HepG2 (cell line): ENCODE measurements around the gene FXN. TPM values are rescaled to one million over a fixed set of nuclear protein-coding genes. Genes with fewer than 3 reads are reported as not detected.

Experiments
- CC2D1A ChIP-seq: sonication (generic); formaldehyde crosslinking; IDR thresholded peaks from 2 replicates; pipeline ENCODE4 v1.8.1; 2023; ENCODE audit warnings: mild to moderate bottlenecking, missing genetic modification reagents
- HNRNPUL1 ChIP-seq: fragments of 200-400 bp; formaldehyde crosslinking; IDR thresholded peaks from 2 replicates; pipeline ENCODE4 v1.6.1; 2017; ENCODE audit warnings: low read depth, mild to moderate bottlenecking, low read length, moderate library complexity
- KAT8 ChIP-seq: IDR thresholded peaks from 2 replicates; pipeline ENCODE4 v1.6.1; 2016; ENCODE audit warnings: missing genetic modification reagents, missing compliant biosample characterization
- MEF2D ChIP-seq: sonication (generic); formaldehyde crosslinking; IDR thresholded peaks from 2 replicates; pipeline ENCODE4 v1.5.1; 2020; ENCODE audit warnings: mild to moderate bottlenecking, missing genetic modification reagents
- PCBP1 ChIP-seq: fragments of 200-400 bp; formaldehyde crosslinking; IDR thresholded peaks from 2 replicates; pipeline ENCODE4 v1.6.1; 2017; ENCODE audit warnings: mild to moderate bottlenecking, low read depth, low read length, borderline replicate concordance
- PITX1 ChIP-seq: sonication (generic); formaldehyde crosslinking; IDR thresholded peaks from 2 replicates; pipeline ENCODE4 v1.5.1; 2020; ENCODE audit warnings: mild to moderate bottlenecking, missing genetic modification reagents
- POLR2G ChIP-seq: fragments of 200-400 bp; formaldehyde crosslinking; IDR thresholded peaks from 2 replicates; pipeline ENCODE4 v1.6.1; 2018; ENCODE audit warnings: mild to moderate bottlenecking, low read depth, low read length, moderate library complexity
- SOX5 ChIP-seq: IDR thresholded peaks from 2 replicates; pipeline ENCODE4 v1.6.1; 2016; ENCODE audit warnings: borderline replicate concordance
- ZC3H13 ChIP-seq: sonication (generic); formaldehyde crosslinking; IDR thresholded peaks from 2 replicates; pipeline ENCODE4 v1.8.1; 2023; ENCODE audit warnings: mild to moderate bottlenecking, missing genetic modification reagents, moderate library complexity
- ZFAT ChIP-seq: sonication (generic); formaldehyde crosslinking; conservative IDR thresholded peaks from 2 replicates; pipeline ENCODE4 v1.8.1; 2023; ENCODE audit warnings: missing genetic modification reagents, inconsistent platforms
- ZNF205 ChIP-seq: IDR thresholded peaks from 2 replicates; pipeline ENCODE4 v1.6.1; 2018; ENCODE audit warnings: missing biosample characterization, missing genetic modification reagents
- ZNF234 ChIP-seq: sonication (generic); formaldehyde crosslinking; conservative IDR thresholded peaks from 2 replicates; pipeline ENCODE4 v1.5.1; 2020; ENCODE audit warnings: mild to moderate bottlenecking, missing genetic modification reagents
- ZNF558 ChIP-seq: sonication (generic); formaldehyde crosslinking; IDR thresholded peaks from 2 replicates; pipeline ENCODE4 v1.9.0; 2022; ENCODE audit warnings: mild to moderate bottlenecking, missing genetic modification reagents, borderline replicate concordance
- ZNF713 ChIP-seq: sonication (generic); formaldehyde crosslinking; IDR thresholded peaks from 2 replicates; pipeline ENCODE4 v1.4.0; 2020; ENCODE audit warnings: mild to moderate bottlenecking, missing genetic modification reagents
- ZSCAN30 ChIP-seq: sonication (generic); formaldehyde crosslinking; IDR thresholded peaks from 2 replicates; pipeline ENCODE4 v1.5.0; 2020; ENCODE audit warnings: mild to moderate bottlenecking, missing genetic modification reagents
- polyA plus RNA-seq, 8 experiments: library from polyadenylated mRNA; depleted of rRNA in 3 of 8; stranded (reverse) in 7 of 8; unstranded in 1 of 8; fragments of >200 nt; fragmentation: Illumina TruSeq in 4 of 8; extraction: Trizol in 4 of 8; gene quantifications; 2 replicates each; pipeline versions ENCODE4 v1.2.1 to v1.2.3, GENCODE V29; 2011 to 2016; ENCODE audit warnings: low read depth in 4 of 8, missing spikeins in 1 of 8, mixed read lengths in 1 of 8; ENCODE audit not compliant: insufficient read depth in 1 of 8
- total RNA-seq, 5 experiments: library from RNA; depleted of rRNA; stranded (reverse); fragments of >200 nt; fragmentation: Illumina TruSeq; extraction: Trizol; gene quantifications; 2 replicates each; pipeline ENCODE4 v1.2.3, GENCODE V29; 2016; ENCODE audit warnings: low read depth in 1 of 5
- TF ChIP-seq, protein P1 (sequence below), 2 experiments: sonication (generic) in 1 of 2; formaldehyde crosslinking in 1 of 2; IDR thresholded peaks; 2 replicates each; pipeline versions ENCODE4 v1.4.0 to v1.6.1; 2018 to 2020; ENCODE audit warnings: missing genetic modification reagents in 2 of 2, borderline replicate concordance in 1 of 2, low read depth in 1 of 2, mild to moderate bottlenecking in 1 of 2, missing biosample characterization in 1 of 2
- TF ChIP-seq, protein P2 (sequence below): sonication (generic); formaldehyde crosslinking; IDR thresholded peaks from 2 replicates; pipeline ENCODE4 v1.5.1; 2020; ENCODE audit warnings: missing genetic modification reagents, mild to moderate bottlenecking, borderline replicate concordance
- TF ChIP-seq, protein P3 (sequence below): sonication (generic); formaldehyde crosslinking; IDR thresholded peaks from 2 replicates; pipeline ENCODE4 v1.8.0; 2022; ENCODE audit warnings: missing genetic modification reagents, mild to moderate bottlenecking, inconsistent platforms, borderline replicate concordance
- TF ChIP-seq, protein P4 (sequence below): sonication (generic); formaldehyde crosslinking; IDR thresholded peaks from 2 replicates; pipeline ENCODE4 v1.8.1; 2023; ENCODE audit warnings: mild to moderate bottlenecking, moderate library complexity, missing genetic modification reagents
- TF ChIP-seq, protein P5 (sequence below), 2 experiments: fragments of 450-650 bp in 1 of 2; sonication (generic) in 1 of 2; formaldehyde crosslinking; IDR thresholded peaks; 2 replicates each; pipeline versions ENCODE4 v1.5.0 to v1.8.0; 2020 to 2022; ENCODE audit warnings: mild to moderate bottlenecking in 1 of 2, missing genetic modification reagents in 1 of 2
- TF ChIP-seq, protein P6 (sequence below): sonication (generic); formaldehyde crosslinking; conservative IDR thresholded peaks from 2 replicates; pipeline ENCODE4 v1.8.1; 2023; ENCODE audit warnings: missing genetic modification reagents

Gene FXN
- total and polyA plus RNA-seq, 2 of the 13 experiments (the other 11 are each of a cell fraction or from before 2014, with no cell fraction given), result 24.1 to 26.0 TPM

DNA sequence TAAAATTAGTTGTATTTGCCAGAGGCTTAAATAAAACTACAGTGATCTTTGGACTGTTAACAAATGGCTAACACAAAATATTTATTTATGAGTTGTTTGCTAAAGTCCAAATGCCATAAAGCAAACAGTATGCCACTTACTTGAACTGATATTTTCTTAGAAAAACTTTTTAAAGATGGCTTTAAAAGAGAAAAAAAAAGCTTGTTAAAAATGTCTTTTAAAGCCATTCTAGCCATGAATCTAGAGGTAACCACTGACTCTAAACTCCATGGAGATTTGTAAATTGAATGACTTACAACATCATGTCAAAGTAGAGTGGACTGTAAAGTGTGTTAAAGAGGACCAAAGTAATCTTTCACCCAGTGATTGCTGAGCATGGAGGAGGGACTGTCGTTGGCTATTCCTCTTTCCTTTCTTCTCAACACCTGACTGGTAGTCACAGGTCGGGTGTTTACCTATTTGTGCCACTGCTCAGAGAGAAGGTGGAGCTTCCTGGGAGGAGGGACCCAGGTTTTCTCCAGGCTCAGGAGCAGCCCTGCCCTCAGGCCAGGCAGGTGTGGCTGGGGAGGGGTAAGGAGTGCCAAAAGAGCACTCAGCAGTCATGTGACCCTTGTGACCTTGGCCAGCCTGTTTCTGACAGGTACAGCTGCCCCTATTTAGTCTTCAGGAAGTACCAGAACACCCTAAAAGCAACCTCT lies 69.4 kb downstream of the FXN start (continued):
- TF ChIP-seq, protein P1, sequence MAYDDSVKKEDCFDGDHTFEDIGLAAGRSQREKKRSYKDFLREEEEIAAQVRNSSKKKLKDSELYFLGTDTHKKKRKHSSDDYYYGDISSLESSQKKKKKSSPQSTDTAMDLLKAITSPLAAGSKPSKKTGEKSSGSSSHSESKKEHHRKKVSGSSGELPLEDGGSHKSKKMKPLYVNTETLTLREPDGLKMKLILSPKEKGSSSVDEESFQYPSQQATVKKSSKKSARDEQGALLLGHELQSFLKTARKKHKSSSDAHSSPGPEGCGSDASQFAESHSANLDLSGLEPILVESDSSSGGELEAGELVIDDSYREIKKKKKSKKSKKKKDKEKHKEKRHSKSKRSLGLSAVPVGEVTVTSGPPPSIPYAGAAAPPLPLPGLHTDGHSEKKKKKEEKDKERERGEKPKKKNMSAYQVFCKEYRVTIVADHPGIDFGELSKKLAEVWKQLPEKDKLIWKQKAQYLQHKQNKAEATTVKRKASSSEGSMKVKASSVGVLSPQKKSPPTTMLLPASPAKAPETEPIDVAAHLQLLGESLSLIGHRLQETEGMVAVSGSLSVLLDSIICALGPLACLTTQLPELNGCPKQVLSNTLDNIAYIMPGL (CRISPR knock-in tag; IDR thresholded peaks at IDR 0.05; ENCODE audit: borderline replicate concordance in 1 of 2, low read depth in 1 of 2), result no peak
- TF ChIP-seq SOX5 (CRISPR knock-in tag), result peak; percentile 40; the same call in 1 of the 2 replicates
- TF ChIP-seq ZSCAN30, result no peak
- no peak for TF ChIP-seq ZNF558
- TF ChIP-seq ZFAT (CRISPR knock-in tag), result no peak
- TF ChIP-seq, protein P2, sequence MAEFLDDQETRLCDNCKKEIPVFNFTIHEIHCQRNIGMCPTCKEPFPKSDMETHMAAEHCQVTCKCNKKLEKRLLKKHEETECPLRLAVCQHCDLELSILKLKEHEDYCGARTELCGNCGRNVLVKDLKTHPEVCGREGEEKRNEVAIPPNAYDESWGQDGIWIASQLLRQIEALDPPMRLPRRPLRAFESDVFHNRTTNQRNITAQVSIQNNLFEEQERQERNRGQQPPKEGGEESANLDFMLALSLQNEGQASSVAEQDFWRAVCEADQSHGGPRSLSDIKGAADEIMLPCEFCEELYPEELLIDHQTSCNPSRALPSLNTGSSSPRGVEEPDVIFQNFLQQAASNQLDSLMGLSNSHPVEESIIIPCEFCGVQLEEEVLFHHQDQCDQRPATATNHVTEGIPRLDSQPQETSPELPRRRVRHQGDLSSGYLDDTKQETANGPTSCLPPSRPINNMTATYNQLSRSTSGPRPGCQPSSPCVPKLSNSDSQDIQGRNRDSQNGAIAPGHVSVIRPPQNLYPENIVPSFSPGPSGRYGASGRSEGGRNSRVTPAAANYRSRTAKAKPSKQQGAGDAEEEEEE (CRISPR knock-in tag), result no peak
- no peak for TF ChIP-seq ZNF713 (CRISPR knock-in tag)
- TF ChIP-seq ZC3H13 (CRISPR knock-in tag), result no peak
- TF ChIP-seq ZNF234, result no peak
- TF ChIP-seq CC2D1A, result no peak
- no peak for TF ChIP-seq KAT8
- TF ChIP-seq, protein P3, sequence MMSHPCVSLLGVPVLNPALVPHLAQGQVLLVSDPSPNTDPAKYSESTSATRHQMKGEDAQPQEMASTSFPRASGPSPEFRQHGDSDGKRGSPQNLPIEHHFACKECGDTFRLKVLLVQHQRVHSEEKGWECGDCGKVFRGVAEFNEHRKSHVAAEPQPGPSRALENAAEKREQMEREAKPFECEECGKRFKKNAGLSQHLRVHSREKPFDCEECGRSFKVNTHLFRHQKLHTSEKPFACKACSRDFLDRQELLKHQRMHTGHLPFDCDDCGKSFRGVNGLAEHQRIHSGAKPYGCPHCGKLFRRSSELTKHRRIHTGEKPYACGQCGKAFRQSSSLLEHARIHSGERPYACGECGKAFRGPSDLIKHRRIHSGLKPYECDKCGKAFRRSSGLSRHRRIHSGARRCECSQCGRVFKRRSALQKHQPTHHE, result no peak
- TF ChIP-seq MEF2D, result peak; percentile 73
- TF ChIP-seq, protein P4, sequence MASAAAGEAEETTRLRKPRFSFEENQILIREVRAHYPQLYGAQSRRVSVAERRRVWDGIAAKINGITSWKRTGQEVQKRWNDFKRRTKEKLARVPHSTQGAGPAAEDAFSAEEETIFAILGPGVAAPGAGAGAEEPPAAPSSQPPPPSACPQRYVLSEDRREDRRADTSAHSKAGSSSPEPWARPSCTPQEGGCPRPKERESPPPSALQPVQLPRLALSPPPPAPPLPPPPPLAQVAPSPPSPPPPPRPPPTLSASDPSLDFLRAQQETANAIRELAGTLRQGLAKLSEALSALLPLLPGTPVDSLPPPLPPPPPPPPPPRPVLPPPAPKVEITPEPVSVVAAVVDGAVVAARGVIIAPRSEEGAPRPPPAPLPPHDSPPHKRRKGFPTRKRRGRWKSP (CRISPR knock-in tag), result no peak
- no peak for TF ChIP-seq HNRNPUL1
- TF ChIP-seq POLR2G, result peak; percentile 46
- TF ChIP-seq PITX1, result peak; percentile 79
- TF ChIP-seq, protein P5, sequence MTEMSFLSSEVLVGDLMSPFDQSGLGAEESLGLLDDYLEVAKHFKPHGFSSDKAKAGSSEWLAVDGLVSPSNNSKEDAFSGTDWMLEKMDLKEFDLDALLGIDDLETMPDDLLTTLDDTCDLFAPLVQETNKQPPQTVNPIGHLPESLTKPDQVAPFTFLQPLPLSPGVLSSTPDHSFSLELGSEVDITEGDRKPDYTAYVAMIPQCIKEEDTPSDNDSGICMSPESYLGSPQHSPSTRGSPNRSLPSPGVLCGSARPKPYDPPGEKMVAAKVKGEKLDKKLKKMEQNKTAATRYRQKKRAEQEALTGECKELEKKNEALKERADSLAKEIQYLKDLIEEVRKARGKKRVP (CRISPR knock-in tag; IDR thresholded peaks at IDR 0.05), result no peak
- TF ChIP-seq, protein P6, sequence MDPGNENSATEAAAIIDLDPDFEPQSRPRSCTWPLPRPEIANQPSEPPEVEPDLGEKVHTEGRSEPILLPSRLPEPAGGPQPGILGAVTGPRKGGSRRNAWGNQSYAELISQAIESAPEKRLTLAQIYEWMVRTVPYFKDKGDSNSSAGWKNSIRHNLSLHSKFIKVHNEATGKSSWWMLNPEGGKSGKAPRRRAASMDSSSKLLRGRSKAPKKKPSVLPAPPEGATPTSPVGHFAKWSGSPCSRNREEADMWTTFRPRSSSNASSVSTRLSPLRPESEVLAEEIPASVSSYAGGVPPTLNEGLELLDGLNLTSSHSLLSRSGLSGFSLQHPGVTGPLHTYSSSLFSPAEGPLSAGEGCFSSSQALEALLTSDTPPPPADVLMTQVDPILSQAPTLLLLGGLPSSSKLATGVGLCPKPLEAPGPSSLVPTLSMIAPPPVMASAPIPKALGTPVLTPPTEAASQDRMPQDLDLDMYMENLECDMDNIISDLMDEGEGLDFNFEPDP (CRISPR knock-in tag), result no peak
- no peak for TF ChIP-seq PCBP1
- no peak for TF ChIP-seq ZNF205 (CRISPR knock-in tag)
